ENCODE measurements around the gene PDCD1LG2. TPM values are rescaled to one million over a fixed set of nuclear protein-coding genes. Genes with fewer than 3 reads are reported as not detected.

The PDCD1LG2 gene
- total RNA-seq, 2 donors from 2014 or later = 3.3 to 3.6 TPM

Other genes starting within 250 kb of the PDCD1LG2 start
- under 1 TPM in 1 of 2 donors, not detected in 1; 0.32 TPM for gene RLN2, start 205.8 kb upstream of the PDCD1LG2 start, total RNA-seq
- gene RLN1, start 170.7 kb upstream of the PDCD1LG2 start, total RNA-seq = under 1 TPM; 0.34 to 0.41 TPM
- gene PLGRKT, start 72.6 kb upstream of the PDCD1LG2 start, total RNA-seq = 10 to 100 TPM; 31.9 to 37.1 TPM
- 10 to 100 TPM in 1 of 2 donors, 1 to 10 TPM in 1; 7.3 to 12.4 TPM for gene CD274, start 60.0 kb upstream of the PDCD1LG2 start, total RNA-seq
- gene RIC1, start 118.6 kb downstream of the PDCD1LG2 start, total RNA-seq = 10 to 100 TPM in 1 of 2 donors, 1 to 10 TPM in 1; 9.2 to 10.9 TPM

Data from left cardiac atrium (tissue), 2 donors.